Vagina (tissue), 2 donors: ENCODE data around the gene CRYBA2. TPM values are rescaled to one million over a fixed set of nuclear protein-coding genes. Genes with fewer than 3 reads are reported as not detected.

Source experiments
- DNase-seq, 2 donors: peaks; one replicate each; pipeline ENCODE4 v3.0.0-alpha.2; 2017; ENCODE audit errors: extremely low spot score in 2 of 2
- H3K27ac ChIP-seq: fragments of 200-600 bp; sonication (generic); one replicate; pipeline ENCODE4 v1.5.1; 2019
- H3K27me3 ChIP-seq: fragments of 200-600 bp; sonication (generic); one replicate; pipeline ENCODE4 v1.5.1; 2019
- H3K36me3 ChIP-seq, 2 donors: fragments of 200-600 bp; sonication (generic); one replicate each; pipeline ENCODE4 v1.5.1; 2017 to 2019
- H3K4me1 ChIP-seq: fragments of 200-600 bp; sonication (generic); one replicate; pipeline ENCODE4 v1.5.1; 2019
- H3K4me3 ChIP-seq, 2 donors: fragments of 200-600 bp; sonication (generic); 1 replicate in 1 of 2; 2 replicates in 1 of 2; pipeline ENCODE4 v1.5.1; 2016 to 2019
- H3K9me3 ChIP-seq: fragments of 200-600 bp; sonication (generic); one replicate; pipeline ENCODE4 v1.5.1; 2019
- CTCF ChIP-seq, 3 experiments: fragments of 450-650 bp in 2 of 3; fragments of 200-600 bp in 1 of 3; sonication (generic) in 1 of 3; IDR thresholded peaks; one replicate each; pipeline ENCODE4 v1.5.1; 2017 to 2019; ENCODE audit warnings: antibody characterized with exemption in 3 of 3, mild to moderate bottlenecking in 2 of 3, moderate library complexity in 2 of 3
- POLR2A ChIP-seq, 2 donors: fragments of 450-650 bp; IDR thresholded peaks; one replicate each; pipeline ENCODE4 v1.6.1; 2017; ENCODE audit warnings: antibody characterized with exemption in 2 of 2, mild to moderate bottlenecking in 2 of 2, moderate library complexity in 2 of 2
- POLR2AphosphoS5 ChIP-seq, 2 donors: sonication (generic); formaldehyde crosslinking; IDR thresholded peaks; one replicate each; pipeline ENCODE4 v1.9.0; 2017; ENCODE audit warnings: antibody characterized with exemption in 2 of 2, mild to moderate bottlenecking in 2 of 2, low read depth in 1 of 2; ENCODE audit not compliant: insufficient read depth in 1 of 2
- intact Hi-C: fragments of 100-400 bp; cut with DNase I; formaldehyde crosslinking; loops from one replicate; pipeline ENCODE4 v1.15.1; 2023
- total RNA-seq: library from RNA; depleted of rRNA; stranded (reverse); fragments of >200 nt; gene quantifications from one replicate; pipeline ENCODE4 v1.2.3, GENCODE V29; 2016

CRYBA2 gene
- total RNA-seq, 1 donor from 2014 or later = not detected

- no peak for DNase-seq
- intact Hi-C loops = no loop called here
- Histone ChIP-seq H3K4me1 (peaks cover 27% of the 10 kb centered on the region), H3K36me3 (no peaks in the 10 kb centered on the region), H3K4me3 (no peak overlapping the region), H3K27me3 (peaks cover 31% of the 10 kb centered on the region), H3K27ac (no peak overlapping the region), H3K9me3 (no peaks in the 10 kb centered on the region)
- TF ChIP-seq CTCF (IDR thresholded peaks at IDR 0.05) (no peak), POLR2AphosphoS5 (IDR thresholded peaks at IDR 0.05; ENCODE audit: insufficient read depth in 1 of 2, low read depth in 1 of 2) (no peak), POLR2A (IDR thresholded peaks at IDR 0.05) (no peak)
These were observed 1.5 kb downstream of the CRYBA2 start for GRCh38 chr2:218991674-218992168.

GRCh38 chr2:218990612-218991011 lies 2.6 kb downstream of the CRYBA2 start:
- Histone ChIP-seq H3K36me3 (no peaks in the 10 kb centered on the region), H3K27ac (no peak overlapping the region), H3K9me3 (no peaks in the 10 kb centered on the region), H3K4me3 (no peak overlapping the region), H3K27me3 (peaks cover 31% of the 10 kb centered on the region), H3K4me1 (peaks cover 17% of the 10 kb centered on the region)
- intact Hi-C loops = no loop called here
- TF ChIP-seq POLR2A (IDR thresholded peaks at IDR 0.05) = no peak
- TF ChIP-seq CTCF (IDR thresholded peaks at IDR 0.05) = no peak
- no peak for TF ChIP-seq POLR2AphosphoS5 (IDR thresholded peaks at IDR 0.05; ENCODE audit: insufficient read depth in 1 of 2, low read depth in 1 of 2)
- DNase-seq = no peak

GRCh38 chr2:218990052-218990451 lies 3.2 kb downstream of the CRYBA2 start:
- no peak overlapping the region for H3K27ac ChIP-seq
- H3K9me3 ChIP-seq = no peaks in the 10 kb centered on the region
- H3K27me3 ChIP-seq = peaks cover 30% of the 10 kb centered on the region
- H3K36me3 ChIP-seq = no peaks in the 10 kb centered on the region
- intact Hi-C loops = no loop called here
- peaks cover 22% of the 10 kb centered on the region for H3K4me1 ChIP-seq
- no peak for TF ChIP-seq CTCF (IDR thresholded peaks at IDR 0.05)
- no peak for TF ChIP-seq POLR2AphosphoS5 (IDR thresholded peaks at IDR 0.05; ENCODE audit: insufficient read depth in 1 of 2, low read depth in 1 of 2)
- no peak for TF ChIP-seq POLR2A (IDR thresholded peaks at IDR 0.05)
- no peak for DNase-seq
- H3K4me3 ChIP-seq = no peak overlapping the region

DNA sequence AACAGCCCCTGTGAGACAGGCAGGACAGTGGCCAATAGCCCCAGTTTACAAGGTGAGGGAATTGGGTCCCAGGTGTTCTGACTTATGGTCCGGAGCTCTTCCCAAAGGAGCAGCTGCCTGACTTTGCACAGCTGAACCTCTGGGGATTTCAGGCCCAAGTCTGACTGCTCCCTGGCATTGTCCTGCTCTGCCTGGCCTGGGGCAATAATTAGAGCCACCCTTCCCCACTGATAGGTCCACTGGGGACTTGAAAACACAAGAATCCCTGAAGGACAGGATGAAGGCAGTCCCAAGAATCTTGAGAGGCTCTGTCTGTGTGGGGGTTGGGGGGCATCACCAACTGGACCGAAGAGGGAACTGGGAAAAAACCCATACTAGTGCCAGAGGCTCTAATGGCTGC lies 4.6 kb downstream of the CRYBA2 start:
- no peak for DNase-seq
- H3K27ac ChIP-seq = no peak overlapping the region
- H3K27me3 ChIP-seq = peaks cover 26% of the 10 kb centered on the region
- no peaks in the 10 kb centered on the region for H3K9me3 ChIP-seq
- H3K4me1 ChIP-seq = peaks cover 31% of the 10 kb centered on the region
- no peak overlapping the region for H3K4me3 ChIP-seq
- intact Hi-C loops = loop anchor here (10.0 kb wide), 1 partner anchor 166 kb away; no protein-coding TSS in a partner anchor
- TF ChIP-seq POLR2AphosphoS5 (IDR thresholded peaks at IDR 0.05; ENCODE audit: insufficient read depth in 1 of 2, low read depth in 1 of 2) (no peak), CTCF (IDR thresholded peaks at IDR 0.05) (no peak), POLR2A (IDR thresholded peaks at IDR 0.05) (no peak)
- no peaks in the 10 kb centered on the region for H3K36me3 ChIP-seq

GRCh38 chr2:218988164-218988563 lies 5.1 kb downstream of the CRYBA2 start:
- Histone ChIP-seq H3K4me1 (peaks cover 26% of the 10 kb centered on the region), H3K9me3 (no peaks in the 10 kb centered on the region), H3K36me3 (no peaks in the 10 kb centered on the region), H3K27me3 (peaks cover 21% of the 10 kb centered on the region), H3K27ac (no peak overlapping the region), H3K4me3 (no peak overlapping the region)
- DNase-seq = no peak
- TF ChIP-seq POLR2AphosphoS5 (IDR thresholded peaks at IDR 0.05; ENCODE audit: insufficient read depth in 1 of 2, low read depth in 1 of 2) (no peak), CTCF (IDR thresholded peaks at IDR 0.05) (no peak), POLR2A (IDR thresholded peaks at IDR 0.05) (no peak)
- intact Hi-C loops = loop anchor here (10.0 kb wide), 1 partner anchor 167 kb away; no protein-coding TSS in a partner anchor
